SK-N-SH (cell line): ENCODE results near the gene TRAFD1. TPM values are rescaled to one million over a fixed set of nuclear protein-coding genes. Genes with fewer than 3 reads are reported as not detected.

ENCODE experiments used
- CTCF ChIA-PET: fragments of 300-600, 350-600 bp; formaldehyde crosslinking; extraction: SDS; loops from one replicate; lab custom pipeline; 2021; lab: Yijun Ruan, JAX
- POLR2A ChIA-PET: fragments of 350-600 bp; sonication (Branson Sonifier 250); formaldehyde crosslinking; extraction: SDS; loops from one replicate; lab custom pipeline; 2020; ENCODE audit warnings: antibody characterized with exemption, inconsistent platforms; lab: Yijun Ruan, JAX
- DNase-seq: peaks from one replicate; pipeline ENCODE4 v3.0.0; 2012
- H2AFZ ChIP-seq: fragments of 200-600 bp; sonication (generic); 2 replicates; pipeline ENCODE4 v1.8.1; 2016; ENCODE audit warnings: antibody characterized with exemption, mild to moderate bottlenecking, low read depth
- H3F3A ChIP-seq: fragments of 200-600 bp; sonication (generic); replicated peaks from 2 replicates; pipeline ENCODE3; 2016; ENCODE audit warnings: antibody characterized with exemption, mild to moderate bottlenecking; ENCODE audit not compliant: insufficient read depth
- H3K27ac ChIP-seq, 2 experiments: fragments of 200-500 bp in 1 of 2; fragments of 200-600 bp in 1 of 2; sonication (Bioruptor generic) in 1 of 2; sonication (generic), shearing (Covaris generic) in 1 of 2; 2 replicates each; pipeline versions ENCODE4 v1.5.1 to v1.6.1; 2014 to 2016; ENCODE audit warnings: low read depth in 2 of 2, inconsistent platforms in 1 of 2, low read length in 1 of 2, mild to moderate bottlenecking in 1 of 2, mixed read lengths in 1 of 2
- H3K27me3 ChIP-seq: fragments of 200-600 bp; sonication (generic), shearing (Covaris generic); 2 replicates; pipeline ENCODE4 v1.6.1; 2016; ENCODE audit warnings: mixed run types; ENCODE audit not compliant: insufficient read depth
- H3K36me3 ChIP-seq, 2 experiments: fragments of 200-500 bp in 1 of 2; fragments of 200-600 bp in 1 of 2; sonication (Bioruptor generic) in 1 of 2; sonication (generic) in 1 of 2; replicated peaks in 1 of 2; 2 replicates each; pipeline versions ENCODE3 to v1.5.1; 2014 to 2016; ENCODE audit warnings: low read length in 1 of 2, mild to moderate bottlenecking in 1 of 2; ENCODE audit not compliant: insufficient read depth in 2 of 2, control insufficient read depth in 1 of 2
- H3K4me1 ChIP-seq, 2 experiments: fragments of 200-500 bp in 1 of 2; fragments of 200-600 bp in 1 of 2; sonication (Bioruptor generic) in 1 of 2; sonication (generic), shearing (Covaris generic) in 1 of 2; 2 replicates each; pipeline versions ENCODE4 v1.5.1 to v1.6.1; 2014 to 2016; ENCODE audit warnings: low read depth in 1 of 2, low read length in 1 of 2, mixed run types in 1 of 2; ENCODE audit not compliant: insufficient read depth in 2 of 2, control insufficient read depth in 1 of 2
- H3K4me2 ChIP-seq: fragments of 200-600 bp; sonication (generic), shearing (Covaris generic); 2 replicates; pipeline ENCODE4 v1.6.1; 2017; ENCODE audit warnings: mixed run types
- H3K4me3 ChIP-seq, 2 experiments: fragments of 200-500 bp in 1 of 2; fragments of 200-600 bp in 1 of 2; sonication (Bioruptor generic) in 1 of 2; sonication (generic), shearing (Covaris generic) in 1 of 2; 2 replicates each; pipeline versions ENCODE4 v1.5.1 to v1.8.1; 2014 to 2016; ENCODE audit warnings: low read depth in 2 of 2, inconsistent platforms in 1 of 2, low read length in 1 of 2, mild to moderate bottlenecking in 1 of 2, mixed read lengths in 1 of 2, moderate library complexity in 1 of 2
- H3K79me2 ChIP-seq: fragments of 200-600 bp; sonication (generic); 2 replicates; pipeline ENCODE4 v1.8.1; 2017; ENCODE audit warnings: mild to moderate bottlenecking; ENCODE audit not compliant: insufficient read depth
- H3K9ac ChIP-seq: fragments of 200-600 bp; sonication (generic); 2 replicates; pipeline ENCODE4 v1.6.1; 2017; ENCODE audit warnings: mixed run types
- H3K9me2 ChIP-seq: fragments of 200-600 bp; sonication (generic); 2 replicates; pipeline ENCODE4 v1.6.1; 2017; ENCODE audit warnings: mixed run types
- H3K9me3 ChIP-seq: fragments of 200-600 bp; sonication (generic); 2 replicates; pipeline ENCODE4 v1.6.1; 2017; ENCODE audit warnings: mixed run types, mild to moderate bottlenecking, moderate library complexity
- H4K20me1 ChIP-seq: fragments of 200-600 bp; sonication (generic); 2 replicates; pipeline ENCODE4 v1.6.1; 2017; ENCODE audit warnings: mild to moderate bottlenecking, mixed run types; ENCODE audit not compliant: insufficient read depth
- CHD2 ChIP-seq: fragments of 150-350 bp; IDR thresholded peaks from 2 replicates; pipeline ENCODE4 v1.6.1; 2018; ENCODE audit warnings: low read length; ENCODE audit not compliant: partially characterized antibody
- ELF1 ChIP-seq: IDR thresholded peaks from 2 replicates; pipeline ENCODE4 v1.4.0; 2012
- EP300 ChIP-seq, 2 experiments: IDR thresholded peaks; 2 replicates each; pipeline versions ENCODE4 v1.4.0 to v1.6.1; 2012; ENCODE audit warnings: borderline replicate concordance in 1 of 2, low read depth in 1 of 2, low read length in 1 of 2
- FOXJ3 ChIP-seq: sonication (generic); formaldehyde crosslinking; IDR thresholded peaks from 2 replicates; pipeline ENCODE4 v1.5.1; 2020; ENCODE audit warnings: mild to moderate bottlenecking, missing genetic modification reagents
- FOXM1 ChIP-seq: IDR thresholded peaks from 2 replicates; pipeline ENCODE4 v1.4.0; 2012; ENCODE audit warnings: low read depth, mild to moderate bottlenecking
- GABPA ChIP-seq: IDR thresholded peaks from 2 replicates; pipeline ENCODE4 v1.4.0; 2012; ENCODE audit warnings: low read depth, mild to moderate bottlenecking
- GATA2 ChIP-seq: sonication (generic); formaldehyde crosslinking; IDR thresholded peaks from 2 replicates; pipeline ENCODE4 v1.5.0; 2020; ENCODE audit warnings: mild to moderate bottlenecking, missing genetic modification reagents
- MEF2A ChIP-seq: IDR thresholded peaks from 2 replicates; pipeline ENCODE4 v1.4.0; 2012; ENCODE audit warnings: low read depth, borderline replicate concordance
- MXI1 ChIP-seq: IDR thresholded peaks from 2 replicates; pipeline ENCODE4 v1.6.1; 2012; ENCODE audit warnings: mild to moderate bottlenecking, low read depth, low read length, improper control_type of control experiment
- NRF1 ChIP-seq: IDR thresholded peaks from 2 replicates; pipeline ENCODE4 v1.6.1; 2012; ENCODE audit warnings: low read depth, mild to moderate bottlenecking, low read length
- POLR2AphosphoS5 ChIP-seq: IDR thresholded peaks from 2 replicates; pipeline ENCODE4 v1.6.1; 2012; ENCODE audit warnings: low read depth, low read length
- RFX5 ChIP-seq: IDR thresholded peaks from 2 replicates; pipeline ENCODE4 v1.6.1; 2012; ENCODE audit warnings: mild to moderate bottlenecking, improper control_type of control experiment, low read length
- RXRA ChIP-seq: IDR thresholded peaks from 2 replicates; pipeline ENCODE4 v1.4.0; 2012; ENCODE audit warnings: low read depth, mild to moderate bottlenecking, borderline replicate concordance
- SIN3A ChIP-seq: IDR thresholded peaks from 2 replicates; pipeline ENCODE4 v1.6.1; 2012; ENCODE audit warnings: low read depth, mild to moderate bottlenecking, low read length, moderate library complexity, borderline replicate concordance
- WGBS: methylation state at CpG from one replicate; pipeline ENCODE4 v1.1.6; 2017; ENCODE audit warnings: low lambda C conversion rate; 5-methylcytosine and 5-hydroxymethylcytosine counted together
- polyA plus RNA-seq, 3 experiments: library from polyadenylated mRNA; depleted of rRNA; stranded (reverse); fragments of >200 nt; gene quantifications; 2 replicates each; pipeline ENCODE4 v1.2.3, GENCODE V29; 2012
- small RNA-seq, 7 experiments: library from RNA; depleted of rRNA; stranded (forward); fragments of <200 nt; gene quantifications; one replicate each; pipeline ENCODE3, GENCODE V24; 2012
- TF ChIP-seq, protein P1 (sequence below): fragments of 150-350 bp; IDR thresholded peaks from 2 replicates; pipeline ENCODE4 v1.6.1; 2016; ENCODE audit warnings: mild to moderate bottlenecking, low read depth, low read length
- TF ChIP-seq, protein P2 (sequence below): IDR thresholded peaks from 2 replicates; pipeline ENCODE4 v1.4.0; 2012; ENCODE audit warnings: low read depth, borderline replicate concordance
- TF ChIP-seq, protein P3 (sequence below): IDR thresholded peaks from 2 replicates; pipeline ENCODE4 v1.4.0; 2012; ENCODE audit warnings: low read depth, borderline replicate concordance
- TF ChIP-seq, protein P4 (sequence below): IDR thresholded peaks from 2 replicates; pipeline ENCODE4 v1.4.0; 2012; ENCODE audit warnings: low read depth

The TRAFD1 gene
- polyA plus RNA-seq, 1 of the 3 experiments (the other 2 are of a cell fraction), result 12.4 TPM

DNA sequence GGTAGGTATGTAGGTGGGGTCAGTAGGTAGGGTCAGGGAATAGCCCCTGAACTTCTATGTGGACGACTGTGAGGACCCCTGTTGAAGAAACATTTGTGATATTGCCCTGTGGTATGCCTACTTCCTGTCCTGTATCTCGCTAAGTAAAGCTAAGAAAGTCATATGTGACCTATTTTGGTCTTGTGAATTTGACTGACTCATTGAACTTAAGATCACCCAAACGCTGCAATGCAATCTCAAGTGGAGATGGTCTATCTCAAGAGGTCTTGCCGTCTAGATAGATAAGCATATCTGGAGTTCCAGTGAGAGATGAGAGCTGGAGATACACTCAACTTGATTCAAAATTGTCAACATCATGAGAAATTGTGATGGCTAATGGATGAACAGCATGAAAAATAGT, 73.8 kb downstream of the TRAFD1 start:
- Histone ChIP-seq H3K36me3 (peaks cover 30 to 45% of the 10 kb centered on the region in 2 experiments), H3K27me3 (no peaks in the 10 kb centered on the region), H3K9me3 (no peaks in the 10 kb centered on the region), H2AFZ (no peak overlapping the region), H3K4me3 (no peak overlapping the region), H3K4me1 (no peaks in the 10 kb centered on the region), H3K27ac (no peak overlapping the region), H4K20me1 (no peaks in the 10 kb centered on the region), H3K9me2 (no peaks in the 10 kb centered on the region), H3K9ac (no peak overlapping the region), H3K79me2 (no peaks in the 10 kb centered on the region), H3K4me2 (no peak overlapping the region), H3F3A (no peaks in the 10 kb centered on the region)
- DNase-seq, result no peak
- CTCF ChIA-PET, result interaction anchor here (0.8 to 5.1 kb wide), 5 partner anchors 8 to 188 kb away, joined by 3 to 82 read pairs (median 10); no protein-coding TSS in a partner anchor
- POLR2A ChIA-PET, result no interaction called here
- TF ChIP-seq RFX5 (no peak), GABPA (no peak), RXRA (no peak), MXI1 (no peak), ELF1 (no peak), FOXM1 (no peak), NRF1 (no peak), CHD2 (no peak), SIN3A (no peak), POLR2AphosphoS5 (no peak), FOXJ3 (CRISPR knock-in tag) (no peak), MEF2A (no peak), EP300 (IDR thresholded peaks at IDR 0.05; ENCODE audit: borderline replicate concordance in 1 of 2, low read depth in 1 of 2, low read length in 1 of 2) (no peak), GATA2 (no peak)
- TF ChIP-seq, protein P1, sequence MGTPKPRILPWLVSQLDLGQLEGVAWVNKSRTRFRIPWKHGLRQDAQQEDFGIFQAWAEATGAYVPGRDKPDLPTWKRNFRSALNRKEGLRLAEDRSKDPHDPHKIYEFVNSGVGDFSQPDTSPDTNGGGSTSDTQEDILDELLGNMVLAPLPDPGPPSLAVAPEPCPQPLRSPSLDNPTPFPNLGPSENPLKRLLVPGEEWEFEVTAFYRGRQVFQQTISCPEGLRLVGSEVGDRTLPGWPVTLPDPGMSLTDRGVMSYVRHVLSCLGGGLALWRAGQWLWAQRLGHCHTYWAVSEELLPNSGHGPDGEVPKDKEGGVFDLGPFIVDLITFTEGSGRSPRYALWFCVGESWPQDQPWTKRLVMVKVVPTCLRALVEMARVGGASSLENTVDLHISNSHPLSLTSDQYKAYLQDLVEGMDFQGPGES, result no peak
- TF ChIP-seq, protein P2, sequence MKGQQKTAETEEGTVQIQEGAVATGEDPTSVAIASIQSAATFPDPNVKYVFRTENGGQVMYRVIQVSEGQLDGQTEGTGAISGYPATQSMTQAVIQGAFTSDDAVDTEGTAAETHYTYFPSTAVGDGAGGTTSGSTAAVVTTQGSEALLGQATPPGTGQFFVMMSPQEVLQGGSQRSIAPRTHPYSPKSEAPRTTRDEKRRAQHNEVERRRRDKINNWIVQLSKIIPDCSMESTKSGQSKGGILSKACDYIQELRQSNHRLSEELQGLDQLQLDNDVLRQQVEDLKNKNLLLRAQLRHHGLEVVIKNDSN, result no peak
- TF ChIP-seq, protein P3, sequence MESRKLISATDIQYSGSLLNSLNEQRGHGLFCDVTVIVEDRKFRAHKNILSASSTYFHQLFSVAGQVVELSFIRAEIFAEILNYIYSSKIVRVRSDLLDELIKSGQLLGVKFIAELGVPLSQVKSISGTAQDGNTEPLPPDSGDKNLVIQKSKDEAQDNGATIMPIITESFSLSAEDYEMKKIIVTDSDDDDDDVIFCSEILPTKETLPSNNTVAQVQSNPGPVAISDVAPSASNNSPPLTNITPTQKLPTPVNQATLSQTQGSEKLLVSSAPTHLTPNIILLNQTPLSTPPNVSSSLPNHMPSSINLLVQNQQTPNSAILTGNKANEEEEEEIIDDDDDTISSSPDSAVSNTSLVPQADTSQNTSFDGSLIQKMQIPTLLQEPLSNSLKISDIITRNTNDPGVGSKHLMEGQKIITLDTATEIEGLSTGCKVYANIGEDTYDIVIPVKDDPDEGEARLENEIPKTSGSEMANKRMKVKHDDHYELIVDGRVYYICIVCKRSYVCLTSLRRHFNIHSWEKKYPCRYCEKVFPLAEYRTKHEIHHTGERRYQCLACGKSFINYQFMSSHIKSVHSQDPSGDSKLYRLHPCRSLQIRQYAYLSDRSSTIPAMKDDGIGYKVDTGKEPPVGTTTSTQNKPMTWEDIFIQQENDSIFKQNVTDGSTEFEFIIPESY, result no peak
- TF ChIP-seq, protein P4, sequence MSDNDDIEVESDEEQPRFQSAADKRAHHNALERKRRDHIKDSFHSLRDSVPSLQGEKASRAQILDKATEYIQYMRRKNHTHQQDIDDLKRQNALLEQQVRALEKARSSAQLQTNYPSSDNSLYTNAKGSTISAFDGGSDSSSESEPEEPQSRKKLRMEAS, result no peak
- WGBS, result 80% methylated on average over 4 of the region's 4 CpGs

Small RNA genes lying within 50 kb of the gene (small RNA-seq; reads per million reads assigned to genes)
- 0 reads per million in 7 experiments for gene RF00019

Other genes starting within 250 kb of the TRAFD1 start
- gene TMEM116, start 112.4 kb upstream of the TRAFD1 start, polyA plus RNA-seq (2012; rRNA removed), result 7.9 and 12.0 TPM in 2 replicates
- 177 and 189 TPM in 2 replicates for gene ERP29, start 112.1 kb upstream of the TRAFD1 start, polyA plus RNA-seq (2012; rRNA removed)
- gene NAA25, start 16.8 kb upstream of the TRAFD1 start, polyA plus RNA-seq (2012; rRNA removed), result 4.4 and 6.0 TPM in 2 replicates